H9 (cell line): Measurements from ENCODE around the gene ENAM. TPM values are rescaled to one million over a fixed set of nuclear protein-coding genes. Genes with fewer than 3 reads are reported as not detected.

Source experiments
- DNase-seq: peaks from one replicate; pipeline ENCODE4 v3.0.0-alpha.2; 2017
- H2AFZ ChIP-seq: one replicate; pipeline ENCODE4 v1.6.1; 2013; ENCODE audit warnings: mild to moderate bottlenecking, low read length, control low read depth, moderate library complexity
- H2AK5ac ChIP-seq: 2 replicates; pipeline ENCODE4 v1.6.1; 2013; ENCODE audit warnings: low read length, control low read depth, mixed read lengths; ENCODE audit not compliant: insufficient read length
- H2BK120ac ChIP-seq: one replicate; pipeline ENCODE4 v1.6.1; 2013; ENCODE audit warnings: low read depth, mild to moderate bottlenecking, low read length, control low read depth, inconsistent platforms; ENCODE audit not compliant: poor library complexity, severe bottlenecking
- H2BK12ac ChIP-seq: 2 replicates; pipeline ENCODE4 v1.6.1; 2013; ENCODE audit warnings: low read length, control low read depth, mixed read lengths, low read depth; ENCODE audit not compliant: insufficient read length
- H2BK15ac ChIP-seq: 2 replicates; pipeline ENCODE4 v1.6.1; 2013; ENCODE audit warnings: low read depth, low read length, control low read depth
- H2BK20ac ChIP-seq: one replicate; pipeline ENCODE4 v1.6.1; 2013; ENCODE audit warnings: low read depth, mild to moderate bottlenecking, low read length, control low read depth, inconsistent platforms; ENCODE audit not compliant: poor library complexity, severe bottlenecking
- H2BK5ac ChIP-seq: 2 replicates; pipeline ENCODE4 v1.6.1; 2013; ENCODE audit warnings: low read length, control low read depth, mixed read lengths; ENCODE audit not compliant: insufficient read length
- H3K14ac ChIP-seq: 2 replicates; pipeline ENCODE4 v1.6.1; 2013; ENCODE audit warnings: low read length, control low read depth; ENCODE audit not compliant: insufficient read depth
- H3K18ac ChIP-seq: 2 replicates; pipeline ENCODE4 v1.6.1; 2013; ENCODE audit warnings: low read depth, mild to moderate bottlenecking, mixed read lengths, low read length, control low read depth; ENCODE audit not compliant: insufficient read length
- H3K23ac ChIP-seq: 2 replicates; pipeline ENCODE4 v1.6.1; 2013; ENCODE audit warnings: low read length, control low read depth, mixed read lengths, low read depth; ENCODE audit not compliant: insufficient read length
- H3K23me2 ChIP-seq: 2 replicates; pipeline ENCODE4 v1.6.1; 2013; ENCODE audit warnings: low read depth, mild to moderate bottlenecking, mixed read lengths, low read length, control low read depth; ENCODE audit not compliant: insufficient read length, poor library complexity, severe bottlenecking
- H3K27ac ChIP-seq: 2 replicates; pipeline ENCODE4 v1.5.1; 2013; ENCODE audit warnings: low read length, control low read depth, mixed read lengths, low read depth; ENCODE audit not compliant: insufficient read length
- H3K27me3 ChIP-seq: 2 replicates; pipeline ENCODE4 v1.6.1; 2013; ENCODE audit warnings: low read length, control low read depth, inconsistent platforms; ENCODE audit not compliant: insufficient read depth
- H3K4ac ChIP-seq: 2 replicates; pipeline ENCODE4 v1.6.1; 2013; ENCODE audit warnings: low read depth, mild to moderate bottlenecking, control low read depth, inconsistent platforms, low read length, moderate library complexity
- H3K4me1 ChIP-seq: 2 replicates; pipeline ENCODE4 v1.6.1; 2013; ENCODE audit warnings: low read length, control low read depth, inconsistent platforms; ENCODE audit not compliant: insufficient read depth
- H3K4me2 ChIP-seq: 2 replicates; pipeline ENCODE4 v1.6.1; 2013; ENCODE audit warnings: low read length, control low read depth, mixed read lengths; ENCODE audit not compliant: insufficient read length, insufficient read depth
- H3K56ac ChIP-seq: 2 replicates; pipeline ENCODE4 v1.6.1; 2013; ENCODE audit warnings: low read depth, mild to moderate bottlenecking, mixed read lengths, low read length, control low read depth; ENCODE audit not compliant: insufficient read length
- H3K79me1 ChIP-seq: 2 replicates; pipeline ENCODE4 v1.6.1; 2013; ENCODE audit warnings: low read depth, mild to moderate bottlenecking, moderate library complexity, low read length, control low read depth, inconsistent platforms; ENCODE audit not compliant: insufficient read depth, poor library complexity, severe bottlenecking
- H3K79me2 ChIP-seq: 2 replicates; pipeline ENCODE4 v1.6.1; 2013; ENCODE audit warnings: low read length, control low read depth, inconsistent platforms; ENCODE audit not compliant: insufficient read depth
- H3K9ac ChIP-seq: 2 replicates; pipeline ENCODE4 v1.6.1; 2013; ENCODE audit warnings: low read length, control low read depth, mixed read lengths; ENCODE audit not compliant: insufficient read length; ENCODE audit errors: extremely low read depth
- H3K9me3 ChIP-seq: one replicate; pipeline ENCODE4 v1.6.1; 2013; ENCODE audit warnings: low read depth, low read length, inconsistent platforms; ENCODE audit not compliant: control insufficient read depth
- H3T11ph ChIP-seq: one replicate; pipeline ENCODE4 v1.6.1; 2013; ENCODE audit warnings: mild to moderate bottlenecking, low read length, control low read depth, inconsistent platforms
- H4K20me1 ChIP-seq: one replicate; pipeline ENCODE4 v1.6.1; 2013; ENCODE audit not compliant: control insufficient read depth, insufficient read length, insufficient read depth
- H4K5ac ChIP-seq: 2 replicates; pipeline ENCODE4 v1.6.1; 2013; ENCODE audit warnings: low read depth, mild to moderate bottlenecking, mixed read lengths, low read length, control low read depth; ENCODE audit not compliant: insufficient read length
- H4K8ac ChIP-seq: replicated peaks from 2 replicates; pipeline ENCODE4 v1.6.1; 2013; ENCODE audit warnings: low read length, control low read depth, mixed read lengths, low read depth; ENCODE audit not compliant: insufficient read length
- H4K91ac ChIP-seq: 2 replicates; pipeline ENCODE4 v1.6.1; 2013; ENCODE audit warnings: low read depth, mild to moderate bottlenecking, moderate library complexity, mixed read lengths, low read length, control low read depth; ENCODE audit not compliant: insufficient read length
- H3K27ac Mint-ChIP-seq, 3 experiments: 2 replicates in 2 of 3; 3 replicates in 1 of 3; pipeline ENCODE4 v1.8.0; 2020 to 2021; ENCODE audit warnings: mixed read lengths in 3 of 3, mild to moderate bottlenecking in 1 of 3, moderate library complexity in 1 of 3
- H3K27me3 Mint-ChIP-seq: 2 replicates; pipeline ENCODE4 v1.8.0; 2021; ENCODE audit warnings: low read depth, mild to moderate bottlenecking, moderate library complexity, mixed read lengths
- H3K36me3 Mint-ChIP-seq, 3 experiments: 2 replicates in 2 of 3; 3 replicates in 1 of 3; pipeline ENCODE4 v1.8.0; 2020 to 2021; ENCODE audit warnings: low read depth in 3 of 3, mixed read lengths in 3 of 3; ENCODE audit not compliant: insufficient read depth in 1 of 3
- H3K4me1 Mint-ChIP-seq, 2 experiments: 2 replicates each; pipeline ENCODE4 v1.8.0; 2020; ENCODE audit warnings: mixed read lengths in 2 of 2
- H3K4me3 Mint-ChIP-seq, 2 experiments: 2 replicates in 1 of 2; 3 replicates in 1 of 2; pipeline ENCODE4 v1.8.0; 2020 to 2021; ENCODE audit warnings: mild to moderate bottlenecking in 2 of 2, mixed read lengths in 2 of 2, moderate library complexity in 1 of 2
- H3K9me3 Mint-ChIP-seq, 2 experiments: 2 replicates in 1 of 2; 3 replicates in 1 of 2; pipeline ENCODE4 v1.8.0; 2020; ENCODE audit warnings: mild to moderate bottlenecking in 2 of 2, mixed read lengths in 2 of 2, moderate library complexity in 1 of 2
- WGBS: extraction: QIAGEN DNeasy Blood & Tissue Kit; methylation state at CpG from one replicate; pipeline ENCODE4 v1.1.7; 2013; ENCODE audit warnings: missing lambda C conversion rate, low lambda C conversion rate, mixed read lengths; ENCODE audit not compliant: insufficient read length; ENCODE audit errors: extremely low coverage; 5-methylcytosine and 5-hydroxymethylcytosine counted together
- total RNA-seq: library from RNA; stranded (reverse); gene quantifications from 2 replicates; pipeline ENCODE4 v1.2.1, GENCODE V29; 2021
- TF ChIP-seq, protein P1 (sequence below): fragments of 200-600 bp; sonication (generic); conservative IDR thresholded peaks from 3 replicates; pipeline ENCODE4 v1.8.0; 2021; ENCODE audit warnings: antibody characterized with exemption, mild to moderate bottlenecking

The ENAM gene
- total RNA-seq, 1 experiment from 2014 or later: not detected

DNA sequence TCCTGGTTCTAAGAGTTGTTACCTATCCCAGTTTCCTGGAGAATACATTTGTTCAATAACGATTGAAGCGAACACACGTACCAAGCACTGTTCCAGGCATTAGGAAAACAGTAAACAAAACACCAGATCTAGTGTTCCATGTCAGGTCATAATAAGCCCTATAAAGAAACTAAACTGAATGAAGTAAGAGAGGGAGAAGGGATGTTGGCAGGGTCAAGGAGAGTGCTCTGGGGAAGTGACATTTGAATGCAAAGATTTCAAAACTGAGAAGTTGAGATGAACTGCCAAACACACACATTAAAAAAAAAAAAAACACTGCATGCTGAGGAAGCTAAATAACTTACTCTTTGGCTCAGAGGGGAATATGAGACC is 14.4 kb upstream of the ENAM start:
- H2BK5ac ChIP-seq: no peak overlapping the region
- no peaks in the 10 kb centered on the region for H3K27me3 ChIP-seq
- Mint-ChIP-seq H3K27ac (no peak overlapping the region; a peak in 1 of 7 replicates), H3K4me1 (0 out of 4 replicates have a peak, but pooled peaks cover 0 to 3% of the 10 kb centered on the region in 2 experiments), H3K9me3 (no peaks in the 10 kb centered on the region), H3K27me3 (no peaks in the 10 kb centered on the region), H3K4me3 (no peak overlapping the region), H3K36me3 (no peaks in the 10 kb centered on the region)
- no peak for DNase-seq
- H3K23me2 ChIP-seq: no peaks in the 10 kb centered on the region
- H3K4me1 ChIP-seq: no peaks in the 10 kb centered on the region
- no peak overlapping the region for H2BK15ac ChIP-seq
- WGBS: no CpG with 5 or more reads among the region's 3 CpGs
- no peak overlapping the region for H3K23ac ChIP-seq
- no peak overlapping the region for H4K8ac ChIP-seq
- H4K20me1 ChIP-seq: no peaks in the 10 kb centered on the region
- no peak overlapping the region for H2AK5ac ChIP-seq
- H3K79me1 ChIP-seq: no peaks in the 10 kb centered on the region
- H3T11ph ChIP-seq: no peak overlapping the region
- no peak overlapping the region for H3K56ac ChIP-seq
- TF ChIP-seq, protein P1, sequence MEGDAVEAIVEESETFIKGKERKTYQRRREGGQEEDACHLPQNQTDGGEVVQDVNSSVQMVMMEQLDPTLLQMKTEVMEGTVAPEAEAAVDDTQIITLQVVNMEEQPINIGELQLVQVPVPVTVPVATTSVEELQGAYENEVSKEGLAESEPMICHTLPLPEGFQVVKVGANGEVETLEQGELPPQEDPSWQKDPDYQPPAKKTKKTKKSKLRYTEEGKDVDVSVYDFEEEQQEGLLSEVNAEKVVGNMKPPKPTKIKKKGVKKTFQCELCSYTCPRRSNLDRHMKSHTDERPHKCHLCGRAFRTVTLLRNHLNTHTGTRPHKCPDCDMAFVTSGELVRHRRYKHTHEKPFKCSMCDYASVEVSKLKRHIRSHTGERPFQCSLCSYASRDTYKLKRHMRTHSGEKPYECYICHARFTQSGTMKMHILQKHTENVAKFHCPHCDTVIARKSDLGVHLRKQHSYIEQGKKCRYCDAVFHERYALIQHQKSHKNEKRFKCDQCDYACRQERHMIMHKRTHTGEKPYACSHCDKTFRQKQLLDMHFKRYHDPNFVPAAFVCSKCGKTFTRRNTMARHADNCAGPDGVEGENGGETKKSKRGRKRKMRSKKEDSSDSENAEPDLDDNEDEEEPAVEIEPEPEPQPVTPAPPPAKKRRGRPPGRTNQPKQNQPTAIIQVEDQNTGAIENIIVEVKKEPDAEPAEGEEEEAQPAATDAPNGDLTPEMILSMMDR: no peak
- H3K4ac ChIP-seq: no peak overlapping the region
- H3K9me3 ChIP-seq: no peaks in the 10 kb centered on the region
- no peak overlapping the region for H4K5ac ChIP-seq
- no peak overlapping the region for H3K27ac ChIP-seq
- no peak overlapping the region for H3K18ac ChIP-seq
- no peak overlapping the region for H3K14ac ChIP-seq
- no peaks in the 10 kb centered on the region for H3K79me2 ChIP-seq
- no peak overlapping the region for H2BK12ac ChIP-seq
- H2AFZ ChIP-seq: no peak overlapping the region
- no peak overlapping the region for H2BK120ac ChIP-seq
- H2BK20ac ChIP-seq: no peak overlapping the region
- no peak overlapping the region for H3K4me2 ChIP-seq
- H3K9ac ChIP-seq: no peak overlapping the region
- no peak overlapping the region for H4K91ac ChIP-seq
